Activated CD8-positive, alpha-beta memory T cell treated with anti-CD3 and anti-CD28 coated beads, Interleukin-2, amount 50 U/mL, for 24 hours (primary cell): ENCODE data around the gene RAB40C.

Source experiments
- DNase-seq: peaks from one replicate; pipeline ENCODE4 v3.0.0-alpha.2; 2020; ENCODE audit errors: extremely low read depth

RAB40C gene

GRCh38 chr16:559411-560203 is 30.3 kb upstream of the RAB40C start:
- no peak for DNase-seq

- no peak for DNase-seq
Measured at GRCh38 chr16:560204-560700, 29.6 kb upstream of the RAB40C start, which contains the start of gene PRR35. PRR35 (plus strand) TSS chr16:560394; CDS start chr16:563295, 2,901 bp downstream.

GRCh38 chr16:560701-561412 is 29.0 kb upstream of the RAB40C start:
- DNase-seq, result no peak

GRCh38 chr16:561413-561794 is 28.5 kb upstream of the RAB40C start:
- no peak for DNase-seq

GRCh38 chr16:561957-562938 is 27.6 kb upstream of the RAB40C start:
- no peak for DNase-seq

- no peak for DNase-seq
Measured at GRCh38 chr16:563072-563644, 26.7 kb upstream of the RAB40C start.

GRCh38 chr16:564690-565418 is 25.0 kb upstream of the RAB40C start:
- no peak for DNase-seq

GRCh38 chr16:565419-566330 is 24.2 kb upstream of the RAB40C start:
- DNase-seq, result no peak

GRCh38 chr16:566475-567372 is 23.1 kb upstream of the RAB40C start, which contains the start of gene NHLRC4:
NHLRC4 (plus strand) TSS chr16:567005; CDS start chr16:568048, 1,043 bp downstream.
- DNase-seq, result no peak

GRCh38 chr16:567373-568256 is 22.3 kb upstream of the RAB40C start:
- no peak for DNase-seq

GRCh38 chr16:568401-569258 is 21.2 kb upstream of the RAB40C start:
- no peak for DNase-seq

- peak; percentile 15 for DNase-seq
Measured at GRCh38 chr16:569445-570254, 20.2 kb upstream of the RAB40C start, which contains the start of gene PIGQ. PIGQ (plus strand) TSS chr16:569968; CDS start chr16:574075, 4,107 bp downstream.

GRCh38 chr16:572865-573650 is 16.8 kb upstream of the RAB40C start:
- no peak for DNase-seq

GRCh38 chr16:574021-574760 is 15.7 kb upstream of the RAB40C start:
- DNase-seq, result no peak
